K562 (cell line): Measurements from ENCODE around the gene UBXN1.

Experiments used
- HMGN3 ChIP-seq: IDR thresholded peaks from 2 replicates; pipeline ENCODE4 v1.6.1; 2011; ENCODE audit warnings: borderline replicate concordance, low read depth, mild to moderate bottlenecking, mixed read lengths, low read length; ENCODE audit not compliant: insufficient read length; ENCODE audit errors: extremely low read depth
- SMAD1 ChIP-seq: fragments of 150-350 bp; IDR thresholded peaks from 2 replicates; pipeline ENCODE4 v1.6.1; 2014; ENCODE audit warnings: low read length, low read depth; ENCODE audit not compliant: partially characterized antibody

DNA sequence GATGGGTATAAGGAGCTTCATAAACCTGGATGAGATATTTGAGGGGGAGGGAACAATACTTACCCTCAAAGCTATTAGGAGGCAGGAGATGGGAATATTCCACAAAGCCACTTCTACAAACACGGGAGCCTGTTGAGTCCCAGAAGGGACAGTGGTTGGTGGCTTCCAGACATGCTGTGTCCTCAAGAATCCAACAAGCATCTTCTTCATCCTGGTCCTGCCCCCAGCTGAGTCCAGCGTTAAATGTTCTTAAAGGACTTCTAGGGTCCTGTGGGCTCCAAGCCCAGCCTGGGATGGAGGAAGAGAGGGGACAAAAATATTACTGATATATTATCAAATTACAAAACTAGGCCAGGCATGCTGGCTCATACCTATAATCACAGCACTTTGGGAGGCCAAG, 11.4 kb downstream of the UBXN1 start:
- no peak for TF ChIP-seq SMAD1
- TF ChIP-seq HMGN3 = no peak
